IMR-90 (cell line): Measurements from ENCODE around the gene SLC25A40. TPM values are rescaled to one million over a fixed set of nuclear protein-coding genes. Genes with fewer than 3 reads are reported as not detected.

Source experiments
- ATAC-seq: fragments of 200-7000 bp; cut with Tn5 transposase; 2 replicates; pipeline ENCODE4 v1.9.1; 2020; ENCODE audit warnings: low read depth, mild to moderate bottlenecking, moderate library complexity
- BruUV-seq: library from RNA; stranded (reverse); fragments of 400-500 nt; replicated peaks from 2 replicates; lab custom pipeline; 2021; lab: Mats Ljungman, UMichigan
- CTCF ChIA-PET: fragments of 300-600 bp; formaldehyde crosslinking; extraction: SDS; loops from one replicate; lab custom pipeline; 2021; ENCODE audit warnings: antibody characterized with exemption; lab: Yijun Ruan, JAX
- POLR2A ChIA-PET: fragments of 300-600 bp; sonication (Branson Sonifier 250); formaldehyde crosslinking; loops from one replicate; lab custom pipeline; 2022; ENCODE audit warnings: antibody characterized with exemption; ENCODE audit not compliant: unreplicated experiment; lab: Charles Lee
- DNase-seq: peaks from one replicate; pipeline ENCODE4 v3.0.0; 2013
- H2AFZ ChIP-seq: replicated peaks from 2 replicates; pipeline ENCODE3; 2013; ENCODE audit warnings: low read length, mild to moderate bottlenecking; ENCODE audit not compliant: poor library complexity
- H2AK5ac ChIP-seq: 2 replicates; pipeline ENCODE4 v1.6.1; 2013; ENCODE audit warnings: low read depth, low read length, inconsistent platforms
- H2AK9ac ChIP-seq: replicated peaks from 2 replicates; pipeline ENCODE3; 2013; ENCODE audit warnings: mild to moderate bottlenecking, low read depth, low read length, moderate library complexity; ENCODE audit not compliant: poor library complexity
- H2BK120ac ChIP-seq: 2 replicates; pipeline ENCODE4 v1.6.1; 2013; ENCODE audit warnings: low read depth, low read length, inconsistent platforms
- H2BK15ac ChIP-seq: 3 replicates; pipeline ENCODE4 v1.6.1; 2013; ENCODE audit warnings: low read depth, low read length, inconsistent platforms
- H2BK20ac ChIP-seq: 2 replicates; pipeline ENCODE4 v1.6.1; 2013; ENCODE audit warnings: low read depth, mild to moderate bottlenecking, inconsistent platforms, low read length, moderate library complexity
- H2BK5ac ChIP-seq: 2 replicates; pipeline ENCODE4 v1.6.1; 2013; ENCODE audit warnings: mild to moderate bottlenecking, low read depth, low read length, inconsistent platforms; ENCODE audit not compliant: poor library complexity, severe bottlenecking
- H3K14ac ChIP-seq: replicated peaks from 2 replicates; pipeline ENCODE4 v1.6.1; 2013; ENCODE audit warnings: low read depth, low read length, inconsistent platforms
- H3K18ac ChIP-seq: 2 replicates; pipeline ENCODE4 v1.6.1; 2013; ENCODE audit warnings: low read depth, low read length, control low read depth
- H3K23ac ChIP-seq: 2 replicates; pipeline ENCODE4 v1.6.1; 2013; ENCODE audit warnings: low read depth, low read length, inconsistent platforms
- H3K27ac ChIP-seq: 2 replicates; pipeline ENCODE4 v1.5.1; 2013; ENCODE audit warnings: mild to moderate bottlenecking, control low read depth, low read length; ENCODE audit not compliant: insufficient read depth
- H3K27me3 ChIP-seq: 2 replicates; pipeline ENCODE4 v1.6.1; 2013; ENCODE audit warnings: low read length; ENCODE audit not compliant: control insufficient read depth, insufficient read depth
- H3K36me3 ChIP-seq: 2 replicates; pipeline ENCODE4 v1.6.1; 2013; ENCODE audit warnings: low read length, mixed read lengths; ENCODE audit not compliant: control insufficient read depth, insufficient read depth
- H3K4ac ChIP-seq: 2 replicates; pipeline ENCODE4 v1.6.1; 2013; ENCODE audit warnings: low read depth, low read length, inconsistent platforms
- H3K4me1 ChIP-seq: 2 replicates; pipeline ENCODE4 v1.6.1; 2013; ENCODE audit warnings: low read length, mixed read lengths; ENCODE audit not compliant: control insufficient read depth, insufficient read depth
- H3K4me2 ChIP-seq: 2 replicates; pipeline ENCODE4 v1.6.1; 2013; ENCODE audit warnings: low read depth, mild to moderate bottlenecking, control low read depth, low read length, moderate library complexity
- H3K4me3 ChIP-seq: 2 replicates; pipeline ENCODE4 v1.5.1; 2013; ENCODE audit warnings: low read depth, mild to moderate bottlenecking, control low read depth, low read length, moderate library complexity; ENCODE audit not compliant: insufficient read depth
- H3K56ac ChIP-seq: 2 replicates; pipeline ENCODE4 v1.6.1; 2013; ENCODE audit warnings: low read length, inconsistent platforms; ENCODE audit not compliant: insufficient read depth; ENCODE audit errors: extremely low read depth
- H3K79me1 ChIP-seq, 2 experiments: 2 replicates each; pipeline ENCODE4 v1.6.1; 2013; ENCODE audit warnings: low read length in 2 of 2, inconsistent platforms in 1 of 2, low read depth in 1 of 2
- H3K9ac ChIP-seq: 2 replicates; pipeline ENCODE4 v1.6.1; 2013; ENCODE audit warnings: low read depth, low read length, control low read depth
- H3K9me1 ChIP-seq: 2 replicates; pipeline ENCODE4 v1.6.1; 2013; ENCODE audit warnings: low read length, inconsistent platforms; ENCODE audit not compliant: insufficient read depth
- H3K9me3 ChIP-seq: 2 replicates; pipeline ENCODE4 v1.6.1; 2013; ENCODE audit warnings: low read length; ENCODE audit not compliant: control insufficient read depth, insufficient read depth
- H4K20me1 ChIP-seq: 2 replicates; pipeline ENCODE4 v1.6.1; 2013; ENCODE audit warnings: low read length, inconsistent platforms; ENCODE audit not compliant: insufficient read depth
- H4K5ac ChIP-seq: 2 replicates; pipeline ENCODE4 v1.6.1; 2013; ENCODE audit warnings: mild to moderate bottlenecking, low read depth, low read length, control low read depth
- H4K8ac ChIP-seq, 2 experiments: 2 replicates each; pipeline ENCODE4 v1.6.1; 2013; ENCODE audit warnings: low read depth in 2 of 2, low read length in 2 of 2, control low read depth in 1 of 2, inconsistent platforms in 1 of 2
- H4K91ac ChIP-seq: 2 replicates; pipeline ENCODE4 v1.6.1; 2013; ENCODE audit warnings: low read depth, low read length, inconsistent platforms; ENCODE audit not compliant: insufficient read depth
- BHLHE40 ChIP-seq: fragments of 150-350 bp; IDR thresholded peaks from 2 replicates; pipeline ENCODE4 v1.6.1; 2016; ENCODE audit warnings: mild to moderate bottlenecking, low read depth, low read length
- FOS ChIP-seq: fragments of 150-350 bp; IDR thresholded peaks from 2 replicates; pipeline ENCODE4 v1.6.1; 2016; ENCODE audit warnings: low read depth, low read length
- MAFK ChIP-seq: IDR thresholded peaks from 2 replicates; pipeline ENCODE4 v1.6.1; 2012; ENCODE audit warnings: low read depth, low read length, improper control_type of control experiment
- MAZ ChIP-seq: IDR thresholded peaks from 2 replicates; pipeline ENCODE4 v1.6.1; 2012; ENCODE audit warnings: low read depth, mild to moderate bottlenecking, low read length, improper control_type of control experiment, moderate library complexity, borderline replicate concordance
- MXI1 ChIP-seq: IDR thresholded peaks from 2 replicates; pipeline ENCODE4 v1.6.1; 2012; ENCODE audit warnings: low read depth, mild to moderate bottlenecking, low read length, moderate library complexity, borderline replicate concordance
- RAD21 ChIP-seq: IDR thresholded peaks from 2 replicates; pipeline ENCODE4 v1.6.1; 2012; ENCODE audit warnings: low read length, improper control_type of control experiment
- RFX5 ChIP-seq: IDR thresholded peaks from 2 replicates; pipeline ENCODE4 v1.8.0; 2012; ENCODE audit warnings: low read depth, mild to moderate bottlenecking, low read length, moderate library complexity
- SMC3 ChIP-seq: fragments of 150-350 bp; IDR thresholded peaks from 2 replicates; pipeline ENCODE4 v1.6.1; 2016; ENCODE audit warnings: low read depth, mild to moderate bottlenecking, antibody characterized with exemption, low read length, moderate library complexity
- dilution Hi-C: fragments of 300-500 bp; cut with HindIII; formaldehyde crosslinking; loops from one replicate; pipeline ENCODE4 v1.14.3; 2018; ENCODE audit warnings: low sequenced_read_pairs; ENCODE audit not compliant: unreplicated experiment
- in situ Hi-C: fragments of 300-500 bp; cut with MboI; formaldehyde crosslinking; loops from 3 replicates; pipeline ENCODE4 v1.14.3; 2019; ENCODE audit warnings: low sequenced_read_pairs, inconsistent platforms, mixed read lengths
- intact Hi-C: fragments of 100-400 bp; cut with micrococcal nuclease; formaldehyde crosslinking; loops from 2 replicates; pipeline ENCODE4 v1.10.0; 2022
- polyA plus RNA-seq, 3 experiments: library from polyadenylated mRNA; depleted of rRNA; stranded (reverse); fragments of >200 nt; gene quantifications; 2 replicates each; pipeline ENCODE4 v1.2.3, GENCODE V29; 2012; ENCODE audit warnings: low replicate concordance in 1 of 3
- total RNA-seq: library from RNA; depleted of rRNA; stranded (reverse); fragments of >200 nt; gene quantifications from 2 replicates; pipeline ENCODE4 v1.2.3, GENCODE V29; 2012
- TF ChIP-seq, protein P1 (sequence below): conservative IDR thresholded peaks from 2 replicates; pipeline ENCODE4 v1.5.1; 2012; ENCODE audit warnings: mild to moderate bottlenecking, low read depth, low read length, improper control_type of control experiment
- TF ChIP-seq, protein P2 (sequence below): fragments of 150-350 bp; IDR thresholded peaks from 2 replicates; pipeline ENCODE4 v1.6.1; 2016; ENCODE audit warnings: low read depth, mild to moderate bottlenecking, low read length, moderate library complexity, borderline replicate concordance

SLC25A40 gene
- total and polyA plus RNA-seq, 2 of the 4 experiments (the other 2 are of a cell fraction) = 4.7 to 6.1 TPM

DNA sequence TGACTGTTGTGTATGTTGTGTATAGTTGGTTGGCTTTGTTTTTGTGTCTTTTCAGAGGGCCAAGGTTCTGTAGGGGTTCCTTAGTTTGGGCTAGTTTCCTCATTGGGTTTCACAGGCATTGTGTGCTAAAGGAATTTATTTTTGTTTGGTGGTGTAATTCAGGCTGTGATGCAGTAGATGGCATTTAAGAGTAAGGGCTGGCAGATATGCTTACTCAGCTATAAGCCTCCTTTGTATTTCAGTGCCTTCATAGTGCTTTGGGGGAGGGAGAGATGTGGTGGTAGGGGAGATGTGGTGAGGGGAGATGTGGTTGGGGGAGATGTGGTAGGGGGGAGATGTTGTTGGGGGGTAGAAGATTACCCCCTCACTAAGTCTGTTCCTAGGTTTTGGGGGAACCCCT is 91.7 kb downstream of the SLC25A40 start:
- no TSS peak for BruUV-seq
- peak; percentile 4 for DNase-seq

More for the DNA sequence above, 91.7 kb downstream of the SLC25A40 start:
- no peak overlapping the region for H3K9ac ChIP-seq
- no peaks in the 10 kb centered on the region for H3K4me1 ChIP-seq
- H3K14ac ChIP-seq = no peak overlapping the region
- ChIA-PET POLR2A (no interaction called here), CTCF (no interaction called here)
- H3K36me3 ChIP-seq = no peaks in the 10 kb centered on the region
- H2AK9ac ChIP-seq = no peak overlapping the region
- intact Hi-C loops = no loop called here
- ATAC-seq = 0 out of 2 replicates have a peak, but pooled peaks have one; percentile 37
- H3K56ac ChIP-seq = no peak overlapping the region
- no peak for TF ChIP-seq RFX5
- TF ChIP-seq MAFK = peak; percentile 89
- TF ChIP-seq RAD21 = no peak
- TF ChIP-seq, protein P1, sequence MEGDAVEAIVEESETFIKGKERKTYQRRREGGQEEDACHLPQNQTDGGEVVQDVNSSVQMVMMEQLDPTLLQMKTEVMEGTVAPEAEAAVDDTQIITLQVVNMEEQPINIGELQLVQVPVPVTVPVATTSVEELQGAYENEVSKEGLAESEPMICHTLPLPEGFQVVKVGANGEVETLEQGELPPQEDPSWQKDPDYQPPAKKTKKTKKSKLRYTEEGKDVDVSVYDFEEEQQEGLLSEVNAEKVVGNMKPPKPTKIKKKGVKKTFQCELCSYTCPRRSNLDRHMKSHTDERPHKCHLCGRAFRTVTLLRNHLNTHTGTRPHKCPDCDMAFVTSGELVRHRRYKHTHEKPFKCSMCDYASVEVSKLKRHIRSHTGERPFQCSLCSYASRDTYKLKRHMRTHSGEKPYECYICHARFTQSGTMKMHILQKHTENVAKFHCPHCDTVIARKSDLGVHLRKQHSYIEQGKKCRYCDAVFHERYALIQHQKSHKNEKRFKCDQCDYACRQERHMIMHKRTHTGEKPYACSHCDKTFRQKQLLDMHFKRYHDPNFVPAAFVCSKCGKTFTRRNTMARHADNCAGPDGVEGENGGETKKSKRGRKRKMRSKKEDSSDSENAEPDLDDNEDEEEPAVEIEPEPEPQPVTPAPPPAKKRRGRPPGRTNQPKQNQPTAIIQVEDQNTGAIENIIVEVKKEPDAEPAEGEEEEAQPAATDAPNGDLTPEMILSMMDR = peak; percentile 21; the same call in 1 of the 2 replicates
- TF ChIP-seq BHLHE40 = no peak
- TF ChIP-seq MXI1 = no peak
- no peak for TF ChIP-seq FOS
- TF ChIP-seq, protein P2, sequence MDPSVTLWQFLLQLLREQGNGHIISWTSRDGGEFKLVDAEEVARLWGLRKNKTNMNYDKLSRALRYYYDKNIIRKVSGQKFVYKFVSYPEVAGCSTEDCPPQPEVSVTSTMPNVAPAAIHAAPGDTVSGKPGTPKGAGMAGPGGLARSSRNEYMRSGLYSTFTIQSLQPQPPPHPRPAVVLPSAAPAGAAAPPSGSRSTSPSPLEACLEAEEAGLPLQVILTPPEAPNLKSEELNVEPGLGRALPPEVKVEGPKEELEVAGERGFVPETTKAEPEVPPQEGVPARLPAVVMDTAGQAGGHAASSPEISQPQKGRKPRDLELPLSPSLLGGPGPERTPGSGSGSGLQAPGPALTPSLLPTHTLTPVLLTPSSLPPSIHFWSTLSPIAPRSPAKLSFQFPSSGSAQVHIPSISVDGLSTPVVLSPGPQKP = no peak
- 0 out of 2 replicates have a peak, but pooled peaks have one; percentile 11 for TF ChIP-seq SMC3
- TF ChIP-seq MAZ = no peak
- H2BK20ac ChIP-seq = no peak overlapping the region
- in situ Hi-C loops = loop anchor here (25.0 kb wide), 1 partner anchor 328 kb away; no protein-coding TSS in a partner anchor
- no peak overlapping the region for H2BK5ac ChIP-seq
- no peaks in the 10 kb centered on the region for H3K27me3 ChIP-seq
- H4K91ac ChIP-seq = no peak overlapping the region
- H2AFZ ChIP-seq = no peak overlapping the region
- H3K9me1 ChIP-seq = no peaks in the 10 kb centered on the region
- H3K9me3 ChIP-seq = no peaks in the 10 kb centered on the region
- no peaks in the 10 kb centered on the region for H4K20me1 ChIP-seq
- H2BK120ac ChIP-seq = no peak overlapping the region
- H3K4me2 ChIP-seq = no peak overlapping the region
- H3K18ac ChIP-seq = no peak overlapping the region
- no peaks in the 10 kb centered on the region for H3K79me1 ChIP-seq
- no peak overlapping the region for H3K23ac ChIP-seq
- H3K27ac ChIP-seq = no peak overlapping the region
- H4K8ac ChIP-seq = no peak overlapping the region
- no peak overlapping the region for H2BK15ac ChIP-seq
- no peak overlapping the region for H2AK5ac ChIP-seq
- H3K4ac ChIP-seq = no peak overlapping the region
- H3K4me3 ChIP-seq = no peak overlapping the region
- no peak overlapping the region for H4K5ac ChIP-seq
- dilution Hi-C loops = no loop called here
